HepG2 (cell line): ENCODE data around the gene FBXO10. TPM values are rescaled to one million over a fixed set of nuclear protein-coding genes. Genes with fewer than 3 reads are reported as not detected.

ENCODE experiments used
- ATAC-seq: fragments of 200-7000 bp; cut with Tn5 transposase; 3 replicates; pipeline ENCODE4 v1.9.1; 2020; ENCODE audit warnings: mild to moderate bottlenecking, moderate library complexity
- BruUV-seq: library from RNA; stranded (reverse); fragments of 400-500 nt; replicated peaks from 2 replicates; lab custom pipeline; 2021; lab: Mats Ljungman, UMichigan
- CTCF ChIA-PET: fragments of 300-600 bp; formaldehyde crosslinking; extraction: SDS; loops from one replicate; lab custom pipeline; 2021; ENCODE audit warnings: low total read pairs, inconsistent platforms, low intra/inter-chr PET ratio; lab: Yijun Ruan, JAX
- POLR2A ChIA-PET: fragments of 350-600 bp; sonication (Branson Sonifier 250); formaldehyde crosslinking; loops from one replicate; lab custom pipeline; 2020; ENCODE audit warnings: antibody characterized with exemption, inconsistent platforms; lab: Yijun Ruan, JAX
- DNase-seq: peaks from one replicate; pipeline ENCODE4 v3.0.0-alpha.2; 2015; ENCODE audit warnings: low spot score
- FAIRE-seq: peaks from 3 replicates; lab custom pipeline; 2011; peaks lifted over from hg19 to GRCh38; lab: Jason Lieb, UNC
- H2AFZ ChIP-seq: one replicate; pipeline ENCODE4 v1.6.1; 2011; ENCODE audit warnings: low read length, inconsistent platforms
- H3K27ac ChIP-seq: fragments of 300-600 bp; 3 replicates; pipeline ENCODE4 v1.8.0; 2011; ENCODE audit warnings: mixed run types, mild to moderate bottlenecking, mixed read lengths, low read length, inconsistent platforms; ENCODE audit not compliant: insufficient read depth; ENCODE audit errors: extremely low read length
- H3K27me3 ChIP-seq, 2 experiments: fragments of 200-600 bp in 1 of 2; 2 replicates in 1 of 2; 3 replicates in 1 of 2; pipeline versions ENCODE4 v1.6.0 to v1.8.0; 2011; ENCODE audit warnings: low read length in 2 of 2, mild to moderate bottlenecking in 2 of 2, moderate library complexity in 2 of 2, inconsistent platforms in 1 of 2; ENCODE audit not compliant: insufficient read depth in 2 of 2, control insufficient read depth in 1 of 2
- H3K36me3 ChIP-seq, 2 experiments: fragments of 200-600 bp in 1 of 2; replicated peaks in 1 of 2; 2 replicates in 1 of 2; 3 replicates in 1 of 2; pipeline versions ENCODE4 v1.5.1 to v1.8.0; 2011; ENCODE audit warnings: low read length in 2 of 2, inconsistent platforms in 1 of 2; ENCODE audit not compliant: insufficient read depth in 2 of 2, control insufficient read depth in 1 of 2
- H3K4me1 ChIP-seq: 2 replicates; pipeline ENCODE4 v1.5.1; 2012; ENCODE audit warnings: low read length, inconsistent platforms; ENCODE audit not compliant: insufficient read depth
- H3K4me2 ChIP-seq: 2 replicates; pipeline ENCODE4 v1.6.0; 2011; ENCODE audit warnings: low read depth, low read length, inconsistent platforms
- H3K4me3 ChIP-seq, 3 experiments: fragments of 200-600 bp in 1 of 3; sonication (generic), shearing (Covaris generic) in 1 of 3; replicated peaks in 1 of 3; 2 replicates each; pipeline ENCODE4 v1.5.1; 2011 to 2016; ENCODE audit warnings: low read length in 3 of 3, inconsistent platforms in 2 of 3, low read depth in 2 of 3, mild to moderate bottlenecking in 2 of 3, control low read depth in 1 of 3, mixed read lengths in 1 of 3; ENCODE audit not compliant: insufficient read depth in 1 of 3
- H3K79me2 ChIP-seq: one replicate; pipeline ENCODE4 v1.6.1; 2011; ENCODE audit warnings: low read length, inconsistent platforms; ENCODE audit not compliant: insufficient read depth
- H3K9ac ChIP-seq: 2 replicates; pipeline ENCODE4 v1.6.0; 2011; ENCODE audit warnings: mild to moderate bottlenecking, low read depth, low read length, inconsistent platforms; ENCODE audit not compliant: insufficient read depth
- H3K9me3 ChIP-seq: 2 replicates; pipeline ENCODE4 v1.5.1; 2012; ENCODE audit warnings: mild to moderate bottlenecking, low read length
- H4K20me1 ChIP-seq: 2 replicates; pipeline ENCODE4 v1.6.0; 2011; ENCODE audit warnings: inconsistent platforms, mild to moderate bottlenecking, low read length, moderate library complexity; ENCODE audit not compliant: insufficient read depth
- NFRKB ChIP-seq: fragments of 450-650 bp; IDR thresholded peaks from 2 replicates; pipeline ENCODE4 v1.6.1; 2017
- NKX3-1 ChIP-seq: sonication (generic); formaldehyde crosslinking; IDR thresholded peaks from 2 replicates; pipeline ENCODE4 v1.5.0; 2020; ENCODE audit warnings: missing genetic modification reagents
- PBX2 ChIP-seq: IDR thresholded peaks from 2 replicates; pipeline ENCODE4 v1.6.1; 2016; ENCODE audit warnings: control low read depth
- SMC3 ChIP-seq: IDR thresholded peaks from 2 replicates; pipeline ENCODE4 v1.6.1; 2011; ENCODE audit warnings: low read length, improper control_type of control experiment
- SP2 ChIP-seq: sonication (generic); formaldehyde crosslinking; IDR thresholded peaks from 2 replicates; pipeline ENCODE4 v1.5.1; 2020; ENCODE audit warnings: mild to moderate bottlenecking, missing genetic modification reagents
- ZNF703 ChIP-seq: sonication (generic); formaldehyde crosslinking; IDR thresholded peaks from 2 replicates; pipeline ENCODE4 v1.5.1; 2020; ENCODE audit warnings: missing genetic modification reagents, mild to moderate bottlenecking, moderate library complexity, borderline replicate concordance
- ZNF784 ChIP-seq: sonication (generic); formaldehyde crosslinking; IDR thresholded peaks from 2 replicates; pipeline ENCODE4 v1.5.1; 2020; ENCODE audit warnings: missing genetic modification reagents, mild to moderate bottlenecking, borderline replicate concordance
- WGBS: methylation state at CpG from one replicate; pipeline ENCODE4 v1.1.6; 2017; ENCODE audit warnings: low lambda C conversion rate; 5-methylcytosine and 5-hydroxymethylcytosine counted together
- in situ Hi-C: cut with HindIII; loops from 2 replicates; pipeline ENCODE4 v1.10.0; 2017; ENCODE audit warnings: low pct_unique_long_range_greater_than_20kb; ENCODE audit not compliant: extremely low pct_ligation_motif_present
- intact Hi-C: fragments of 100-400 bp; cut with micrococcal nuclease; formaldehyde crosslinking; loops from one replicate; pipeline ENCODE4 v1.10.0; 2022; ENCODE audit not compliant: unreplicated experiment
- polyA plus RNA-seq, 8 experiments: library from polyadenylated mRNA; depleted of rRNA in 3 of 8; stranded (reverse) in 7 of 8; unstranded in 1 of 8; fragments of >200 nt; fragmentation: Illumina TruSeq in 4 of 8; extraction: Trizol in 4 of 8; gene quantifications; 2 replicates each; pipeline versions ENCODE4 v1.2.1 to v1.2.3, GENCODE V29; 2011 to 2016; ENCODE audit warnings: low read depth in 4 of 8, missing spikeins in 1 of 8, mixed read lengths in 1 of 8; ENCODE audit not compliant: insufficient read depth in 1 of 8
- total RNA-seq, 5 experiments: library from RNA; depleted of rRNA; stranded (reverse); fragments of >200 nt; fragmentation: Illumina TruSeq; extraction: Trizol; gene quantifications; 2 replicates each; pipeline ENCODE4 v1.2.3, GENCODE V29; 2016; ENCODE audit warnings: low read depth in 1 of 5
- TF ChIP-seq, protein P1 (sequence below): sonication (generic); formaldehyde crosslinking; IDR thresholded peaks from 2 replicates; pipeline ENCODE4 v1.5.0; 2020; ENCODE audit warnings: mild to moderate bottlenecking, missing genetic modification reagents, borderline replicate concordance

The FBXO10 gene
- total and polyA plus RNA-seq, 2 of the 13 experiments (the other 11 are each of a cell fraction or from before 2014, with no cell fraction given) = 3.1 to 5.1 TPM

DNA sequence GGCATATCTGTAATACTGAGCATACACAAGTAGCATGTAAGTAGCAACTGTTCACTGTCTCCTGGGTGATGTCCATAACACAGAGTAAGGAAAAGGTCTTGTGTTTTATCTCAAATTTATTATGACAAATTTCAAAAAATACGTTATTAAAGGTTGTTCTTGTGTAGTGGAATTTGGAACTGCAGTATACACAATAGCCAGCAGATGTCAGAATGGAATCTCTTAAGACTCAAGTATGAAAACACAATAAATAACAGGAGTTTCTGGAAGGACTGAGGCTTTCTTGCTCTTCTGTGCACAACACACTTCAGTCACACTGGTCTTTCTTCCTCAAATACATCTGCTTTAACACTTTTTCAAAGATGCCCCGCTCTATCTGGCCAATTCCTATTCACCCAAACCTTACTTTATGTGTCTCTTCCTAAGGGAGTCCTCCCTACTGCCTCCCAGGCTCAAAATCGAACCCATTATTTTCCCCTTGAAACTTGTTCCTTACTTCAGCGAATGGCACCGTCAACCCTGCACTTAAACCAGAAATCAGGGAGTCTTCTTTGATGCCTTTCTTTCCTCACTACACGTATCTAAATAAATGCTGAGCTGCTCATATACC lies 6.5 kb upstream of the FBXO10 start (continued):
- no peak for TF ChIP-seq PBX2
- no peak for TF ChIP-seq SP2
- TF ChIP-seq SMC3 = peak; percentile 21; the same call in 1 of the 2 replicates
- TF ChIP-seq NKX3-1 (CRISPR knock-in tag) = no peak

GRCh38 chr9:37575511-37575914 lies 667 bp downstream of the FBXO10 start:
- H3K4me2 ChIP-seq = peak overlapping the region; percentile 83
- TF ChIP-seq, protein P1, sequence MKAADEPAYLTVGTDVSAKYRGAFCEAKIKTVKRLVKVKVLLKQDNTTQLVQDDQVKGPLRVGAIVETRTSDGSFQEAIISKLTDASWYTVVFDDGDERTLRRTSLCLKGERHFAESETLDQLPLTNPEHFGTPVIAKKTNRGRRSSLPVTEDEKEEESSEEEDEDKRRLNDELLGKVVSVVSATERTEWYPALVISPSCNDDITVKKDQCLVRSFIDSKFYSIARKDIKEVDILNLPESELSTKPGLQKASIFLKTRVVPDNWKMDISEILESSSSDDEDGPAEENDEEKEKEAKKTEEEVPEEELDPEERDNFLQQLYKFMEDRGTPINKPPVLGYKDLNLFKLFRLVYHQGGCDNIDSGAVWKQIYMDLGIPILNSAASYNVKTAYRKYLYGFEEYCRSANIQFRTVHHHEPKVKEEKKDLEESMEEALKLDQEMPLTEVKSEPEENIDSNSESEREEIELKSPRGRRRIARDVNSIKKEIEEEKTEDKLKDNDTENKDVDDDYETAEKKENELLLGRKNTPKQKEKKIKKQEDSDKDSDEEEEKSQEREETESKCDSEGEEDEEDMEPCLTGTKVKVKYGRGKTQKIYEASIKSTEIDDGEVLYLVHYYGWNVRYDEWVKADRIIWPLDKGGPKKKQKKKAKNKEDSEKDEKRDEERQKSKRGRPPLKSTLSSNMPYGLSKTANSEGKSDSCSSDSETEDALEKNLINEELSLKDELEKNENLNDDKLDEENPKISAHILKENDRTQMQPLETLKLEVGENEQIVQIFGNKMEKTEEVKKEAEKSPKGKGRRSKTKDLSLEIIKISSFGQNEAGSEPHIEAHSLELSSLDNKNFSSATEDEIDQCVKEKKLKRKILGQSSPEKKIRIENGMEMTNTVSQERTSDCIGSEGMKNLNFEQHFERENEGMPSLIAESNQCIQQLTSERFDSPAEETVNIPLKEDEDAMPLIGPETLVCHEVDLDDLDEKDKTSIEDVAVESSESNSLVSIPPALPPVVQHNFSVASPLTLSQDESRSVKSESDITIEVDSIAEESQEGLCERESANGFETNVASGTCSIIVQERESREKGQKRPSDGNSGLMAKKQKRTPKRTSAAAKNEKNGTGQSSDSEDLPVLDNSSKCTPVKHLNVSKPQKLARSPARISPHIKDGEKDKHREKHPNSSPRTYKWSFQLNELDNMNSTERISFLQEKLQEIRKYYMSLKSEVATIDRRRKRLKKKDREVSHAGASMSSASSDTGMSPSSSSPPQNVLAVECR = no peak
- TF ChIP-seq NFRKB (no peak), ZNF703 (CRISPR knock-in tag) (0 out of 2 replicates have a peak, but pooled peaks have one; percentile 5), ZNF784 (peak; percentile 26; the same call in 1 of the 2 replicates)
- TF ChIP-seq, all 625 proteins: peak for 2
- H3K9ac ChIP-seq = peak overlapping the region; percentile 64
- intact Hi-C loops = no loop called here
- peaks cover 19% of the 10 kb centered on the region for H3K4me1 ChIP-seq
- H3K79me2 ChIP-seq = no peaks in the 10 kb centered on the region
- ChIA-PET CTCF (no interaction called here), POLR2A (interaction anchor here (1.8 kb wide), 1 partner anchor 17 kb away, joined by 12 read pairs; the partner anchor contains the start of gene TOMM5)
- WGBS = 14% methylated on average over 5 of the region's 5 CpGs
- in situ Hi-C loops = loop anchor here (10.0 kb wide), 1 partner anchor 61 kb away; no protein-coding TSS in a partner anchor
- H4K20me1 ChIP-seq = no peaks in the 10 kb centered on the region
- DNase-seq (no peak), FAIRE-seq (peak; percentile 32), ATAC-seq (peak; percentile 39)
- peaks cover 0 to under 1% of the 10 kb centered on the region in 2 experiments; a peak in 2 of 5 replicates for H3K36me3 ChIP-seq
- no peak overlapping the region for H3K27ac ChIP-seq
- peak overlapping the region; percentile 61 to 73 (median 69) for H3K4me3 ChIP-seq
- no peaks in the 10 kb centered on the region for H3K9me3 ChIP-seq
- BruUV-seq = no TSS peak
- H3K27me3 ChIP-seq = no peaks in the 10 kb centered on the region
- no peak overlapping the region for H2AFZ ChIP-seq
